Inflammatory macrophage treated with lipopolysaccharide for 4 hours (primary cell): ENCODE results near the gene PALS2.

ENCODE experiments used
- DNase-seq: peaks from one replicate; pipeline ENCODE4 v3.0.0-alpha.2; 2020

Gene PALS2

DNA sequence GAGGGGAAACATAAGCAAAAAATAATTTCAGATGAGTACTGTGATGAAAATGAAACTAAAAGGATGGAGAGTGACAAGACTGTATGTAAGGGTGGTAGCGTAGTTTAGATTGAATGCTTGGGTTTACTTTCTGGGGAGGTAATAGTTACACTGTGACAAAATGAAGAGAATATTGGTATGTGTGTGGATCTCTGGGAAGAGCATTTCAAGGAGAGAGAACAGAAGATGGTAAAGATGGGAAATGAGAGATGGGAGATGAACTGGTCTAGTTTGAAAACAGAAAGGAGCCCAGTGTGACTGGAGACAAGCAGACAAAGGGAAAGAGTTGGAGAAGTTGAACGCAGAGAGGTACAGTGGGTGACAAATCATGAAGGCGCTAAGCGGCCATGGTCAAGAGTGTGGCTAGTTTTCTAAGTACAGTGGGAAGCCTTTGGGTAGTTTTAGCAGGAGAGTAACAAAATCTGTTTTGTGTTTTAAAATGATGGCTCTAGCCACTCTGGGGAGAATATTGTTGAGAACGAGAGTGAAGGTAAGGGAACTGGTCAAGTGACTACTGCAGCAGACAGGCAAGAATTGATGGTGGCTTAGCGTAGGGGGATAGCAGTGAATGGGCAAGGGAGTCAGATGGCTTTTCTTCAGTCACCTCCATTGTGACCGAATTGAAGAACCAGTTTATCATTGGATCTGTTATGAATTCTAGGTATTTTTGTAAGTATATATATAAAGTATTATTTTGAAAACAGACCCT is 22.6 kb downstream of the PALS2 start:
- no peak for DNase-seq

DNA sequence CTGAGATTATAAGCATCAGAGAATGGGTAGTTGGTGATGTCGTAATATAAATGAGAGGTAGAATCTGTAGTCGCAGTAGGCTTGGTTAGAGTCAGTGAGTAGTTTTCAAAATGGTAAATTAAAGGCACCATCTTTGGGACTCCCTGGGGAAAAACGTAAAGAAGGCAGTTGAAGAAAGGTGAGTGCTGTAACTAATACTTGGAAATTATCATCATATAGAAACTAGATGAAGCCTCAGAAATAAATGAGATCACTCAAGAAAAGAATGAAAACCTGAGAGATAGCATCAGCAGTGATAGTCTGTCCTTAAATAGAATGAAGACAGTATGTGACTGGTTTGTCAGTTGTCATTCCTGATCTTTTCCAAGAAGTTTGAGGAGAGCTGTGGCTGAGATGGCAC is 23.8 kb downstream of the PALS2 start:
- DNase-seq = no peak

DNA sequence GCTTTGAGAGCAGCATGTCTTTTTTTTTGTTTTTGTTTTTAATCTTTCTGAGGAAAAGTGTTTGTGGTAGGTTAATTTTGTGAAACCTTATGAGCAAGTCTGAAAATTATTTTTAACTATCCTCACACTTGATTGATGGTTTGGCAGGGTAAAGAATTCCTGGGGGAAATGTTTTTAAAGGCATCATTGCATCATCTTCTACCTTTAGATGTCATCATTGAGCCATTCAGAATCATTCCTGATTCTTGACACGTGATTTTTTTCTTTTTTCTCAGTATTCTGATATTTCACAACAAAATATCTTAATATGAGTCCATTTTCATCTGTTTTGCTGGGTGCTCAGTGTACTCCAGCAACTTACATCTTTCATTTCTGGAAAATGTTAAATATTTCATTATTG is 28.3 kb downstream of the PALS2 start:
- no peak for DNase-seq

GRCh38 chr7:24602860-24603456 is 29.7 kb downstream of the PALS2 start:
- DNase-seq = no peak

- DNase-seq = no peak
These were observed 31.4 kb downstream of the PALS2 start for GRCh38 chr7:24604630-24605029.

- DNase-seq = no peak
These were observed 35.3 kb downstream of the PALS2 start for GRCh38 chr7:24608504-24608903.

DNA sequence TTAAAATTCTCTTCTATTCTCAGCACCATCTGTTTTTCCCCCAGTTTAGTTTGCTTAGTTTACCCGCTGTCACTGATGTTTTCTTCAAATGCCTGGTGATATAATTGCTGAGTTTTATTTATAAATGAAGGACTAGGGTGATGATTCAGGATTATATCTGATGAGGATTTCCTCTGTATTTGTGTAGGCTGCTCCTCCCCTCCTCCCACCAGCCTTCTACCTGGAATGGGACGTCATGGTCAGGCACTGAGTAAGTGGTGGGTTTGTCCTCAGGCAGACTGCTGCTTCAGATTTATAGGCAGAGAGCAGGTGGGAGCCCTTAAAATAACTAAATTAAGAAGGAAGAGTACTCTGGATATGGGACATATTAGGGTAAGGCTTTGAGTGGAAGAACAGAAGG is 35.8 kb downstream of the PALS2 start:
- no peak for DNase-seq

GRCh38 chr7:24609570-24609969 is 36.3 kb downstream of the PALS2 start:
- no peak for DNase-seq

DNA sequence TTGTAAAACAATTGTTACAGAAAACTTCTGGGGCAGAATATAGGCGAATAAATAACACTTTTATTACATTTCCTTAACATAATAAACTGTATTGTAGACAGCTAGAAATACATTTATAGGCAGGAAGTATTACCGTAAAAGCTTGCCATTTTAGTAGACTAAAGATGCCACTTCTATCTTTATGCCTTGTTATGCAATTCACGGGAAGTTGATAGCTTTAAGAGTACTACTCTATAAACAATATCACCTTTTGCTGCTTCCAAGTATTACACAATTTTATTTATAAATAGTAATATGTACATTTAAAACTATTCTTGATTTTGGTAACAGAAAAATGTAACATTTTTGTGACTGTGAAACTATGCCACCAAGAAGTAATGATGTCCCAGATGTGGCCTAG is 37.9 kb downstream of the PALS2 start:
- DNase-seq = no peak

DNA sequence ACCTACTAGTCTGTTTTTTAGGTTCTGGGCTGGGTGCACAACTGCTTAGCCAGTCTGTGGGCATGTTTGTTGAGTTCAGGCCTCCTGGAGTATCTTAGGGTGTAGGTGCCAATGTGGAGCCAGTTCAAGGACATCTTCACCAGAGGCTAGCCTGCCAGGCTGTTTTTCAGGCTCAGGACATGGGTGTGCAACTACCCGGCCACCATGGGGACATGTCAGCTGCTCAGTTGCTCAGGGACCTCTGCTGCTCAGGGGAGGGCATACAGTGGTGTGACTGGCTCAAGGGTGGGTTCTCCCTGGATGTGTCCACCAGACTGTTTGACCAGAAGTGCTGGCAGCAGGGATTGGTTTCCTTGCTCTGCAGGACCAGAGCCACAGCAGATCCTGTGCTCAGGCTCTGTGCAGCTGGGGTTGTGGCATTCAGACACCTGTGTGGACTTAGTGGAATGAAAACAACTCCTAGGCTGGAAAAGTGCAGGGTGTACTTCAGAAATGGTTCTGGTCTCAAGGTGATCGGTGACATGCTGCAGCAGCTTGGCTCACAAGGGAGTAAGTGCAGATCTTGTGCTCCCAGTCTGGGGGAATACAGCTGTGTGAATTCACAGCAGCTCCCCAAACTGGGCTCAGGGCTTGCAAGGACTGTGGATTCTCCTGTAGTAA is 44.8 kb downstream of the PALS2 start:
- no peak for DNase-seq

- no peak for DNase-seq
These were observed 46.7 kb downstream of the PALS2 start for GRCh38 chr7:24619978-24620377.

- no peak for DNase-seq
These were observed 49.5 kb downstream of the PALS2 start for GRCh38 chr7:24622646-24623182.
